GM18517 (cell line): Measurements from ENCODE around the gene CALU.
A peak's percentile ranks its signal among the peaks of the same experiment; 100 is the strongest.

ENCODE experiments used
- ATAC-seq: cut with Tn5 transposase; IDR thresholded peaks from one replicate; pipeline ENCODE4 v1.9.1; 2021; ENCODE audit warnings: mild to moderate bottlenecking, moderate library complexity; ENCODE audit not compliant: unreplicated experiment

The CALU gene

GRCh38 chr7:128783143-128783861 is 44.1 kb downstream of the CALU start:
- ATAC-seq = no peak

- no peak for ATAC-seq
These were observed 46.6 kb downstream of the CALU start for GRCh38 chr7:128785738-128786137.

- no peak for ATAC-seq
These were observed 49.6 kb downstream of the CALU start for GRCh38 chr7:128788446-128789412.

GRCh38 chr7:128790315-128791041 is 51.3 kb downstream of the CALU start:
- ATAC-seq = no peak

- ATAC-seq = peak; percentile 73
These were observed 52.2 kb downstream of the CALU start, which contains the start of gene CCDC136 for GRCh38 chr7:128791121-128791971. Gene CCDC136, plus strand, starts transcription at chr7:128791968. Its CDS starts 444 bp downstream, at chr7:128792412.

- no peak for ATAC-seq
These were observed 52.8 kb downstream of the CALU start for GRCh38 chr7:128791972-128792327.

- ATAC-seq = no peak
These were observed 53.5 kb downstream of the CALU start for GRCh38 chr7:128792471-128793180.

- no peak for ATAC-seq
These were observed 54.0 kb downstream of the CALU start for GRCh38 chr7:128793181-128793547.

GRCh38 chr7:128794020-128794419 is 54.9 kb downstream of the CALU start:
- no peak for ATAC-seq

- ATAC-seq = no peak
These were observed 55.3 kb downstream of the CALU start for GRCh38 chr7:128794436-128794835.

GRCh38 chr7:128795129-128795528 is 56.0 kb downstream of the CALU start:
- ATAC-seq = no peak

GRCh38 chr7:128796327-128796726 is 57.2 kb downstream of the CALU start:
- ATAC-seq = no peak

GRCh38 chr7:128799451-128799850 is 60.3 kb downstream of the CALU start:
- no peak for ATAC-seq

- ATAC-seq = no peak
These were observed 61.4 kb downstream of the CALU start for GRCh38 chr7:128800567-128800966.

GRCh38 chr7:128801003-128801402 is 61.8 kb downstream of the CALU start:
- ATAC-seq = no peak

- no peak for ATAC-seq
These were observed 62.7 kb downstream of the CALU start for GRCh38 chr7:128801667-128802418.

GRCh38 chr7:128804484-128804883 is 65.3 kb downstream of the CALU start:
- ATAC-seq = no peak

GRCh38 chr7:128805225-128805624 is 66.1 kb downstream of the CALU start:
- no peak for ATAC-seq

GRCh38 chr7:128807191-128807590 is 68.0 kb downstream of the CALU start:
- ATAC-seq = no peak
